Psoas muscle (tissue), 8 donors: ENCODE data around the gene OTX2. TPM values are rescaled to one million over a fixed set of nuclear protein-coding genes. Genes with fewer than 3 reads are reported as not detected.

Source experiments
- ATAC-seq, 4 donors: fragments of 200-7000 bp; cut with Tn5 transposase; one replicate each; pipeline ENCODE4 v1.9.1; 2020; ENCODE audit warnings: moderate library complexity in 3 of 4, mild to moderate bottlenecking in 2 of 4
- DNase-seq, 2 donors: peaks; one replicate each; pipeline ENCODE4 v3.0.0-alpha.2; 2020
- H3K27ac ChIP-seq: fragments of 200-600 bp; one replicate; pipeline ENCODE4 v1.8.0; 2022
- H3K27me3 ChIP-seq, 3 donors: fragments of 200-600 bp in 1 of 3; one replicate each; pipeline versions ENCODE4 v1.6.1 to v1.8.0; 2013 to 2022; ENCODE audit warnings: low read length in 2 of 3, mild to moderate bottlenecking in 2 of 3, moderate library complexity in 1 of 3; ENCODE audit not compliant: insufficient read depth in 3 of 3
- H3K36me3 ChIP-seq, 2 donors: fragments of 200-600 bp in 1 of 2; one replicate each; pipeline versions ENCODE4 v1.6.1 to v1.8.0; 2013 to 2022; ENCODE audit warnings: low read depth in 1 of 2, mild to moderate bottlenecking in 1 of 2, moderate library complexity in 1 of 2; ENCODE audit not compliant: insufficient read depth in 1 of 2
- H3K4me1 ChIP-seq: fragments of 200-600 bp; one replicate; pipeline ENCODE4 v1.8.0; 2022
- H3K4me3 ChIP-seq: fragments of 200-600 bp; one replicate; pipeline ENCODE4 v1.8.0; 2022; ENCODE audit warnings: mild to moderate bottlenecking
- H3K9me3 ChIP-seq: fragments of 200-600 bp; one replicate; pipeline ENCODE4 v1.8.0; 2022
- WGBS, 3 donors: extraction: QIAGEN DNeasy Blood & Tissue Kit; methylation state at CpG; one replicate each; pipeline versions ENCODE4 v1.1.6 to v1.1.7; 2013; 5-methylcytosine and 5-hydroxymethylcytosine counted together
- intact Hi-C, 2 donors: fragments of 100-400 bp; cut with DNase I; formaldehyde crosslinking; loops; one replicate each; pipeline versions ENCODE4 v1.11.0 to v1.14.2; 2022
- polyA plus RNA-seq, 3 donors: library from polyadenylated mRNA; stranded (reverse); fragments of 200-250 nt; gene quantifications; one replicate each; pipeline ENCODE4 v1.2.3, GENCODE V29; 2013
- total RNA-seq, 4 donors: library from RNA; stranded (reverse); fragmentation: NEBNext Ultra II Directional in 2 of 4; extraction: Animal tissue kit (Norgen Biotek cat#: 25700) in 2 of 4; gene quantifications; one replicate each; pipeline versions ENCODE4 v1.2.1 to v1.2.4, GENCODE V29; 2021 to 2023
- TF ChIP-seq, protein P1 (sequence below): fragments of 200-600 bp; IDR thresholded peaks from one replicate; pipeline ENCODE4 v1.8.0; 2022; ENCODE audit warnings: antibody characterized with exemption
- donor health status: healthy with polysubstance abuse.
- donor health status: DM: no; HTN: no; CAD: no; lungs with moderate emphysema.
- donor health status: Bipolar disorder and iron deficiency.
- donor health status: healthy.
- donor health status: DM: yes; HTN: yes; CAD: no.
- donor health status: DM: no; HTN: no; CAD: no.
- donor health status: DM: no; HTN: no; CAD: no.
- donor health status: DM: yes; HTN: yes; CAD: no.

The OTX2 gene
- total and polyA plus RNA-seq, 7 donors: not detected

DNA sequence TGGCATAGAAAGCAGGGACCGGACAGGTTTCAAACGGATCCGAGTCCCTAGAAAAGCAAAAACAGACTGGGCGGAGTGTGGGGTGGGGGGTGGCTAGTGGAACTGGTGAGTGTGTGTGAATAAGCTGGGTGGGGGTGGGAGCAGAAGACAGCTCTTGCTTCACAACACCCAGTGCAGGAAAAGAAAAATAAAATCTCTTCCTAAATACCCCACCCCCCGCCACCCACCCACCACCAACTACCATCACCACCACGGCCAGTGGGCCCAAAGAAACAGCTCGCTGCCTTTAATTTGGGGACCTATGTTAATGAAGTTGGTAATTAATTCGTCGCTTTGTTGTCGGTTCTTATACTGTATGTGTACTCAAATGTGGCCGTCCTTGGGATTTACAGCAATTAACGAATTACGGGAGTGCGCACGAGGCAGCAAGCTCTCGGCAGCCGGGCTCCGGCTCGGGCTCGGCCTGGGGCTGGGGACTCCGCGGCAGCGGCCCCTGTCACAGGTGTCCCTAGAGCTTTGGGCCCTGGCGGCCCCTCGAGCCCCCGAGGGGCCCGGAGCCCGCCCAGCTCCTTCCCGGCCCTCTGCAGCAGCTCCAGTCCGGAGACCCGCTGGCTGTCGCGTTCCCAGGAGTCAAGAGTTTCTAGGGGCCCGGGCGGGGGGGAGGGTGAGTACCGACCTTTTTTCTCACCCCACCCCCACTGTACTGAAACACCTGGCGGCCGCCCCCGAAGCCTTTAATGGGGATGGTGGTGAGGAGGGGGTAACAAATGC is 1.5 kb upstream of the OTX2 start:
- ATAC-seq (no peak), DNase-seq (no peak)
- WGBS, 3 donors: 5 to 7% (median 5%) methylated on average over 38 to 39 of the region's 39 CpGs
- no peaks in the 10 kb centered on the region for H3K36me3 ChIP-seq
- H3K27me3 ChIP-seq: peaks cover 11 to 98% (median 57%) of the 10 kb centered on the region in 3 donors
- TF ChIP-seq, protein P1, sequence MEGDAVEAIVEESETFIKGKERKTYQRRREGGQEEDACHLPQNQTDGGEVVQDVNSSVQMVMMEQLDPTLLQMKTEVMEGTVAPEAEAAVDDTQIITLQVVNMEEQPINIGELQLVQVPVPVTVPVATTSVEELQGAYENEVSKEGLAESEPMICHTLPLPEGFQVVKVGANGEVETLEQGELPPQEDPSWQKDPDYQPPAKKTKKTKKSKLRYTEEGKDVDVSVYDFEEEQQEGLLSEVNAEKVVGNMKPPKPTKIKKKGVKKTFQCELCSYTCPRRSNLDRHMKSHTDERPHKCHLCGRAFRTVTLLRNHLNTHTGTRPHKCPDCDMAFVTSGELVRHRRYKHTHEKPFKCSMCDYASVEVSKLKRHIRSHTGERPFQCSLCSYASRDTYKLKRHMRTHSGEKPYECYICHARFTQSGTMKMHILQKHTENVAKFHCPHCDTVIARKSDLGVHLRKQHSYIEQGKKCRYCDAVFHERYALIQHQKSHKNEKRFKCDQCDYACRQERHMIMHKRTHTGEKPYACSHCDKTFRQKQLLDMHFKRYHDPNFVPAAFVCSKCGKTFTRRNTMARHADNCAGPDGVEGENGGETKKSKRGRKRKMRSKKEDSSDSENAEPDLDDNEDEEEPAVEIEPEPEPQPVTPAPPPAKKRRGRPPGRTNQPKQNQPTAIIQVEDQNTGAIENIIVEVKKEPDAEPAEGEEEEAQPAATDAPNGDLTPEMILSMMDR: no peak
- peaks cover 7% of the 10 kb centered on the region for H3K4me1 ChIP-seq
- H3K27ac ChIP-seq: no peak overlapping the region
- intact Hi-C loops: no loop called here
- H3K4me3 ChIP-seq: no peak overlapping the region
- H3K9me3 ChIP-seq: no peaks in the 10 kb centered on the region

DNA sequence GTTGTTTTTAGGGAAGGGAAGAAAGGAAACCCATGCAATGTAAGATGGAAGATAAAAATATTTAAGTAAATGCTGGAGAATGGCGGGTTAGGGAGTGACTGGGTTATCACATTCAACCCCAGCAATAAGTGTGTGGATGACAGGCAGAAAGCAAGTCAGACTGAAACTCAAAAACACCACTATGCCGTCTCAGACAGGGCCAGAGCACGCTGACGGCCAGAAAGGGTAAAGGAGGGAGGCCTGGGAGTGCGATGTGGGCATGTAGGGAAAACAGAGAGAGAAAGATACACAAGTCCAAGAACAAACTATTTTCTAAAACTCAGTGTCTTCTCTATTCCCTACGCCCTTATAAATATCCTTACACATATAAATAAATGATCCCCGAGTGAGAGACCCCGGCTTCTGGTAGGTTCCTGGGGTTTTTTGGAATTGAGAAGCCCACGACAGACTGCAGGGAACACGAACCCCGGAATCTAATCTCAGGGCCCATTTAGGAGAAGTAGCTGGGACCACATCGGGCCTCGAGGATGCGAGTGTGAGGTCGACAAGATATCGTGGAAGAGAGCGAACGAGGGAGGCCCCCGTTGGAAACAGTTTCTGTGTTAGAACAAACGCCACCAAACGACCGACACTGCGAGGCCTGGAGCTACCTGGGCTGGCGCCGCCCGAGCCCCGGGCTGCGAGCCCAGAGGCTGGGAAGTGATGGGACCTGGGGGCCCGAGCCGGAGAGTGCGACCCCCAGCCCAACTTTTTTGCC is 735 bp upstream of the OTX2 start:
- no peak overlapping the region for H3K4me3 ChIP-seq
- H3K36me3 ChIP-seq: no peaks in the 10 kb centered on the region
- H3K27me3 ChIP-seq: peaks cover 11 to 98% (median 53%) of the 10 kb centered on the region in 3 donors
- intact Hi-C loops: no loop called here
- no peak for ATAC-seq
- TF ChIP-seq, protein P1: no peak
- H3K27ac ChIP-seq: no peak overlapping the region
- H3K4me1 ChIP-seq: peaks cover 7% of the 10 kb centered on the region
- WGBS, 3 donors: 10 to 13% (median 10%) methylated on average over 31 of the region's 31 CpGs
- H3K9me3 ChIP-seq: no peaks in the 10 kb centered on the region
- no peak for DNase-seq

DNA sequence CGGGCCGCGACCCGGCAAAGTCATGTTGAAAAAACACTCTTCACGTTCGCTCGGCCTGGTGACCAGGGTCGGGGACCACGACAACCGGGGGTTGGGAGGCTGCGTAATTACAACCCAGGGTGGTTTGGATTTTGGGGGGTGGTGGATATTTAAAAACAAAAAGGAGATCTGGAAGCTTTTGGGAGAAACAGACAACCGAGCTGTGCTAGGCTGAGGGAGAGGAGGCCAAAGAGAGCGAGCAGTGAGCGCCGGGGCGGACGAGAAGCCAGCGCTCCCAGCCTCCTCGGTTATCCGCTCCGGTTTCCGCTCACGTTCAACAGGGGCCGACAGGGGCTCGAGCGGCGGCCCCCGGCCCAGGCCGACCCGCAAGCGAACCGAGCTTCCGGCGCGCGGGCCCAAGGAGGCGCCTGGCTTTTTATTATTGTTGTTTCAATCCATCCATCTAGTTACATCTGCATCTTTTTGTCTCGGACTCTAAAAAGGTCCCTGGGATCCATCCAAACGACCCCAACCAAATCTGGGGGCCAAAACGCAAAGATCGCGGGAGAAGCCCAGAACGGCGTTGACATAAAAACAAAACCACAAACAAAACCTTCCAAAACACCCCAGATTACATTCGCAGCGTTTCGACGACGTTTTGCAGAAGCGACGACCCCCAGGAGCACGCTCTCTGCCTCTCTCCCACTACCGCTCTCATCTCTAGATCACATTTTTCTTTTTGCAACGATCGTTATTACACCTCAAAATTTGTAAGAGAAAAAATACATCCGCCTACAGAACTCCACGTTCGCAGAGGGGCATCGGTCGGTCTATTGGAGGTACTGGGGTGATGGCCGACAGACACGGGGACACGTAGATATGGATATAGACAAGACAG is 771 bp downstream of the OTX2 start:
- Histone ChIP-seq H3K4me3 (peak overlapping the region; percentile 52), H3K27me3 (peaks cover 11 to 99% (median 59%) of the 10 kb centered on the region in 3 donors), H3K9me3 (no peaks in the 10 kb centered on the region), H3K36me3 (no peaks in the 10 kb centered on the region), H3K4me1 (peaks cover 7% of the 10 kb centered on the region), H3K27ac (no peak overlapping the region)
- WGBS, 3 donors: 5 to 7% (median 7%) methylated on average over 63 of the region's 63 CpGs
- intact Hi-C loops: no loop called here
- TF ChIP-seq, protein P1: no peak
- no peak for ATAC-seq
- DNase-seq: no peak

DNA sequence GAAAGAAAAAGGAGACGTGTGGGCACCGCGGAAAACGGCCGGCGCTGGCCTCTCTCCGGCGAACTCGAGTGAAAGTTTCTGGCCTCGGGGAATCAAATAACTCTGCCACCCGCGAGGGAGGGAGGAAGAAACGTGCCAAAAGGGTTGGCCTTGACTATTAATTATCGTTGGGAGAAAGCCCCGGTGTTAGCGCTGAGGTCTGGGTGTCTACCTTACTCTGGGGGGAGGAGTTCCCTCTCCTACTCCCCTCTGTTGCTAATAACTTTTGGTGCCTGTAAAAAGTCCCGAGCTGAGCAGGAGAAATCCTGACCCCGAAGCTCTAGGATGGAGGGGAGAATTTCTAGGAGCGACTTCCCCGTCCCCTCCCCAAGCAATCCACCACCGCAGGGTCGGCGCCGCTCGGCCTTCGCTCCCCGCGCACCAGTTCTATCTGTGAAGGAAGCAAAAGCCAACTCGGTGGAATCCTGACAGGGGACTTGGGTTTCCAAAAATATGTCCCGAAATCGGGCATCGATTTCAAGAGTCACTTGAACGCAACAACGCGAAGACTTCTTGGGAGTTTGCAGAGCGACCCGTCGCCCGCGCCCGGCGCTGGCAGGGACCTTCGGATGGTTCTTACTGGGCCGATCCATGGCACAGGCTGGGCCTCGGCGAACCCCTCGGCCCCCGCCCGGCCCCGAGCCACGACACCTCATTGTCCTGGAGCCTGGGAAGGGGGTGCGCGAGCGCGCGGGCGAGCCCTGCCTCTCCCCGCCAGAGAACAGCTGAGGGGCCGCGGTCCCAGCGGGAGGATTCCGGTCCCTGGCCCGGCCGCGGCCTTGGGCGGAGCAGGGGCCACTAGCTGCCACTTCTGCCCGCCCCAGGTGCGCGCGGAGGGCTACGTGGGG is 1.7 kb downstream of the OTX2 start:
- ATAC-seq: no peak
- intact Hi-C loops: no loop called here

More for the DNA sequence above, 1.7 kb downstream of the OTX2 start:
- WGBS, 3 donors: 3 to 4% (median 3%) methylated on average over 70 to 71 of the region's 71 CpGs
- Histone ChIP-seq H3K36me3 (no peaks in the 10 kb centered on the region), H3K9me3 (no peaks in the 10 kb centered on the region), H3K27ac (no peak overlapping the region), H3K4me1 (peaks cover 7% of the 10 kb centered on the region), H3K4me3 (peak overlapping the region; percentile 52), H3K27me3 (peaks cover 8 to 99% (median 65%) of the 10 kb centered on the region in 3 donors)
- no peak for DNase-seq
- TF ChIP-seq, protein P1: no peak
